Measurements from ENCODE around the gene PYROXD2.
"Not testable (repeated sequence)": the region's sequence is repeated elsewhere in the genome, so short reads cannot be mapped to it uniquely, and the experiment has no call there.

Gene PYROXD2

GRCh38 chr10:98363220-98363619 lies 51.8 kb downstream of the PYROXD2 start:
- no peak for DNase-seq

GRCh38 chr10:98361131-98362025 lies 53.6 kb downstream of the PYROXD2 start:
- peak; percentile 66 for DNase-seq

- DNase-seq: no peak
Measured at GRCh38 chr10:98357194-98357822, 57.7 kb downstream of the PYROXD2 start.

GRCh38 chr10:98354491-98354890 lies 60.5 kb downstream of the PYROXD2 start:
- DNase-seq: no peak

GRCh38 chr10:98353170-98353569 lies 61.8 kb downstream of the PYROXD2 start:
- DNase-seq: no peak

- DNase-seq: no peak
Measured at GRCh38 chr10:98351831-98352402, 63.1 kb downstream of the PYROXD2 start.

- DNase-seq: no peak
Measured at GRCh38 chr10:98349508-98349922, 65.5 kb downstream of the PYROXD2 start.

GRCh38 chr10:98346847-98347246 lies 68.1 kb downstream of the PYROXD2 start:
- no peak for DNase-seq

GRCh38 chr10:98344589-98345038 lies 70.4 kb downstream of the PYROXD2 start:
- DNase-seq: no peak

- not testable (repeated sequence) for DNase-seq
Measured at GRCh38 chr10:98341701-98342100, 73.3 kb downstream of the PYROXD2 start.

- DNase-seq: no peak
Measured at GRCh38 chr10:98340940-98341310, 74.1 kb downstream of the PYROXD2 start.

- DNase-seq: no peak
Measured at GRCh38 chr10:98340261-98340939, 74.6 kb downstream of the PYROXD2 start.

GRCh38 chr10:98339799-98340198 lies 75.2 kb downstream of the PYROXD2 start:
- DNase-seq: no peak

- no peak for DNase-seq
Measured at GRCh38 chr10:98338896-98339295, 76.1 kb downstream of the PYROXD2 start.

GRCh38 chr10:98338318-98338717 lies 76.7 kb downstream of the PYROXD2 start:
- DNase-seq: no peak

- no peak for DNase-seq
Measured at GRCh38 chr10:98337484-98337883, 77.5 kb downstream of the PYROXD2 start.
